ENCODE results near the gene KRTAP5-11. TPM values are rescaled to one million over a fixed set of nuclear protein-coding genes. Genes with fewer than 3 reads are reported as not detected.
"Not testable (repeated sequence)": the region's sequence is repeated elsewhere in the genome, so short reads cannot be mapped to it uniquely, and the experiment has no call there.

KRTAP5-11 gene
- total RNA-seq, 1 donor from 2014 or later = not detected

DNA sequence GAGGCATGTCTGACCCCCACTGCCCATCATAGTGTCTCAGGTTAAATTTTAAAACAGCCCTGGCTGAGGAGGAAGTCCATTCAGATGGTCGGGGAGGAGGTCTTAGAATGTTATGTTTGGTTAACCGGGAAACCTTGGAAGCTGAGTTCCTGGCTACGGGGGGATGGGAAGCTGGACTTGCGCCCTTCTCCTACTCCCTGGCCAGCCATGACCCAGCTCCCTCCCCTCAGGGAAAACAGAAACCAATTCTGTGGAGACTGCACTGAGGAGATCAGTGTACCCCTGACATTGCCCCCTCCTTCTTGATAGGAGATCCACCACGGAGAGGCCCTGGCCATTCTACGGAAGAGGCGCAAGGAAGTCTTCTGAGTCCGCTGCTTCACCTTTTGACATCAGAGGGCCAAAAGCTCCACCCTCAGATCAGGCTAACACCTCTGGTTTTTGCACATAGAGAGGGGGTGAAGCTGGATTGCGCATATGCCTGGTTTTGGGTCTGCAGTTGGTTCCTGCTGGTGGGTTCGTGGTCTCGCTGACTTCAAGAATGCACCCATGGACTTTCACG, 37.2 kb downstream of the KRTAP5-11 start:
- H3K27me3 Mint-ChIP-seq = peaks cover 26% of the 10 kb centered on the region
- peaks cover 8% of the 10 kb centered on the region for H3K9me3 Mint-ChIP-seq
- no peak overlapping the region for H3K4me3 Mint-ChIP-seq
- H3K36me3 Mint-ChIP-seq = peaks cover 3% of the 10 kb centered on the region
- DNase-seq (ENCODE audit: extremely low spot score, unreplicated experiment) = no peak
- TF ChIP-seq, protein P1, sequence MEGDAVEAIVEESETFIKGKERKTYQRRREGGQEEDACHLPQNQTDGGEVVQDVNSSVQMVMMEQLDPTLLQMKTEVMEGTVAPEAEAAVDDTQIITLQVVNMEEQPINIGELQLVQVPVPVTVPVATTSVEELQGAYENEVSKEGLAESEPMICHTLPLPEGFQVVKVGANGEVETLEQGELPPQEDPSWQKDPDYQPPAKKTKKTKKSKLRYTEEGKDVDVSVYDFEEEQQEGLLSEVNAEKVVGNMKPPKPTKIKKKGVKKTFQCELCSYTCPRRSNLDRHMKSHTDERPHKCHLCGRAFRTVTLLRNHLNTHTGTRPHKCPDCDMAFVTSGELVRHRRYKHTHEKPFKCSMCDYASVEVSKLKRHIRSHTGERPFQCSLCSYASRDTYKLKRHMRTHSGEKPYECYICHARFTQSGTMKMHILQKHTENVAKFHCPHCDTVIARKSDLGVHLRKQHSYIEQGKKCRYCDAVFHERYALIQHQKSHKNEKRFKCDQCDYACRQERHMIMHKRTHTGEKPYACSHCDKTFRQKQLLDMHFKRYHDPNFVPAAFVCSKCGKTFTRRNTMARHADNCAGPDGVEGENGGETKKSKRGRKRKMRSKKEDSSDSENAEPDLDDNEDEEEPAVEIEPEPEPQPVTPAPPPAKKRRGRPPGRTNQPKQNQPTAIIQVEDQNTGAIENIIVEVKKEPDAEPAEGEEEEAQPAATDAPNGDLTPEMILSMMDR (conservative IDR thresholded peaks at IDR 0.05) = no peak
- no peak overlapping the region for H3K27ac Mint-ChIP-seq
- peaks cover 21% of the 10 kb centered on the region for H3K4me1 Mint-ChIP-seq (ENCODE audit: unreplicated experiment)

DNA sequence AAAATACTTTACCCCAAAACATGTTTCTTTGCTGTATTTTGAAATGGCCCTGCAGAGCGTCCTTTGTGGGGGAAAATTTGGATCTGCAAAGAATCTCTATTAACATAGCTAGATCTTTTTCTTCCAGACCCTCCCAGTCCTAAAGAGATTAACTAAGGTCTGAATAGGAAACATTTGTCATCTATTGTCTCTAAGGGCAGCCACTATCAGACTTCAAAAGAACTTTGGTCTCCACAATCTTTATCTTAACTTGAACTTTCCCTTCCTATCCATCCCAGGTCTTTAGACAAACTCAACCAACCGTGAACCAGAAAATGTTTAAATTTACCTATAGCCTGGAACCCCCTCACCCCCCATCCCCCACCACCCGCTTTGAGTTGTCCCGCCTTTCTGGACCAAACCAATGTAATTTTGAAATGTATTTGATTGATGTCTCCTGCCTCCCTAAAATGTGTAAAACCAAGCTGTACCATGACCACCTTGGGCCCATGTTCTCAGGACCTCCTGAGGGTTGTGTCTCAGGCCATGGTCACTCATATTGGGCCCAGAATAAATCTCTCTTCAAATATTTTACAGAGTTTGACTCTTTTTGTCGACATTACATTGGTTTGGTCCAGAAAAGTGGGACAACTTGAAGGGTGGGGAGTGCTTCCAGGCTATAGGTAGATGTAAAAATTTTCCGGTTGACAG, 38.0 kb downstream of the KRTAP5-11 start:
- peaks cover 8% of the 10 kb centered on the region for H3K9me3 Mint-ChIP-seq
- H3K36me3 Mint-ChIP-seq = peaks cover 3% of the 10 kb centered on the region
- no peak for DNase-seq (ENCODE audit: extremely low spot score, unreplicated experiment)
- no peak overlapping the region for H3K4me3 Mint-ChIP-seq
- TF ChIP-seq, protein P1 (conservative IDR thresholded peaks at IDR 0.05) = no peak
- H3K27me3 Mint-ChIP-seq = peaks cover 26% of the 10 kb centered on the region
- peaks cover 21% of the 10 kb centered on the region for H3K4me1 Mint-ChIP-seq (ENCODE audit: unreplicated experiment)
- no peak overlapping the region for H3K27ac Mint-ChIP-seq

DNA sequence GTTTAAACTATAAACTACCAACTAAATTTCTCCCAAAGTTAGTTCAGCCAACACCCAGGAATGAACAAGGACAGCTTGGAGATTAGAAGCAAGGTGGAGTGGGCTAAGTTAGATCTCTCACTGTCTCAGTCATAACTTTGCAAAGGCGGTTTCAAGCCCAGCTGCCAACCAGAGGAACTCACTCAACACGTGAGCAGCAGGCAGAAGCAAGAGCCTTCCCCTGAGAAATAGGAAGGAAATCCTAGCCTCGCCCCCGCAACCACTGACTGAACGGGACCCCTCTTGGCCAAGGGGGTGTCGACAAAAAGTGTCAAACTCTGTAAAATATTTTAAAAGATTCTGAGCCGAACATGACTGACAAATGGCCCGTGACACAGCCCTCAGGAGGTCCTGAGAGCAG, 38.8 kb downstream of the KRTAP5-11 start:
- H3K4me3 Mint-ChIP-seq = no peak overlapping the region
- TF ChIP-seq, protein P1 (conservative IDR thresholded peaks at IDR 0.05) = no peak
- H3K27ac Mint-ChIP-seq = no peak overlapping the region
- peaks cover 24% of the 10 kb centered on the region for H3K4me1 Mint-ChIP-seq (ENCODE audit: unreplicated experiment)
- H3K9me3 Mint-ChIP-seq = peaks cover 8% of the 10 kb centered on the region
- peaks cover 18% of the 10 kb centered on the region for H3K27me3 Mint-ChIP-seq
- H3K36me3 Mint-ChIP-seq = peaks cover 3% of the 10 kb centered on the region
- no peak for DNase-seq (ENCODE audit: extremely low spot score, unreplicated experiment)

DNA sequence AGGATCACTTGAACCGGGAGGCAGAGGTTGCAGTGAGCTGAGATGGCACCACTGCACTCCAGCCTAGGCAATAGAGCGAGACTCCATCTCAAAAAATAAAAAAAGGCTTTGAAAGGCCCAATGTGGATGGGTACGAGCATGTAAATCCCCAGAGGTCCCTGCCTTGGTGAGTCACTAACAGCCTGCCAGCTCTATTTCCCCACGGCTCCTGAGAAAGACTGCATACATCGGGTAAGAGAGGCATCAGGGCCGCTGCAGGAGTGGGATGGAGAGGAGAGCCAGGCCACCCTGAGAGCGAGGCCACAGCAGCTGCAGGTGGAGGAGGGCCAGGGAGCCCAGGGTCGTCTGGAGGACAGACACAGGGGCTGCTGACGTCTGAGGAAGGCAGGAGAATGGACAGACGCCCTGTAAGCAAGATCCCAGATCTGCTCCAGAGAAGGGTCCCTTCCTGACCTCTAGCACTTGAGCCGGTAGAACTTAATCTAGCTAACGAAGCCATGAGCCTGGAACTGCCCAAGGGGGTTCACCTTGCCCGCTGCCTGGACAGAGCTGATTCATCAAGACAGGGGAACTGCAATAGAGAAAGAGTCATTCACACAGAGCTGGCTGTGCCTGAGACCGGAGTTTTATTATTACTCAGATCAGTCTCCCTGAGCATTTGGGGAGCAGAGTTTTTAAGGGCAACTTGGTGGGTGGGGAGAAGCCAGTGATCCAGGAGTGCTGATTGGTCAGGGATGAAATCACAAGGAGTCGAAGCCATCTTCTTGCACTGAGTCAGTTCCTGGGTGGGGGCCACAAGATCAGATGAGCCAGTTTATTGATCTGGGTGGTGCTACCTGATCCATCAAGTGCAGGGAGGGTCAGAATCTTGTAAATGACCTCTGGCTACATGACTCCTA, 39.5 kb downstream of the KRTAP5-11 start:
- Mint-ChIP-seq H3K4me1 (ENCODE audit: unreplicated experiment) (peaks cover 26% of the 10 kb centered on the region), H3K27me3 (peaks cover 15% of the 10 kb centered on the region), H3K4me3 (no peak overlapping the region), H3K27ac (no peak overlapping the region), H3K36me3 (peaks cover 3% of the 10 kb centered on the region), H3K9me3 (peaks cover 8% of the 10 kb centered on the region)
- TF ChIP-seq, protein P1 (conservative IDR thresholded peaks at IDR 0.05) = no peak
- DNase-seq (ENCODE audit: extremely low spot score, unreplicated experiment) = no peak

DNA sequence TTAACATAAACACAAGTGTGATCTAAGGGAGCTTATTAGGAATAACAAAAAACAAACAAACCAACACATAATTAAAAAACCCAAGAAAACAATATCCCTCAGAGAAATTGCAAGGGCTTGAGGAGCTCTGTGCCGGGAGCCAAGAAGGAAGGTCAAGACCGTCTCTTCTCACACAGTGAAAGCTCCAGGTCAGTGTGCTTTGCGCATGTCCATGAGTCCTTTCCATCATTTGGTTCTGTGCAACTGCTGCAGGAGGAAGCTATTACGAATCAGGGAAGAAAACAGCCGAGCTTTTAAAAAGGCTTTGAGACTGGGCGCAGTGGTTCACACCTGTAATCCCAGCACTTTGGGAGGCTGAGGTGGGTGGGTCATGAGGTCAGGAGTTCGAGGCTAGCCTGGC, 40.3 kb downstream of the KRTAP5-11 start:
- Mint-ChIP-seq H3K4me3 (no peak overlapping the region), H3K9me3 (peaks cover 8% of the 10 kb centered on the region), H3K36me3 (peaks cover 3% of the 10 kb centered on the region), H3K27me3 (peaks cover 10% of the 10 kb centered on the region), H3K4me1 (ENCODE audit: unreplicated experiment) (peaks cover 26% of the 10 kb centered on the region), H3K27ac (no peak overlapping the region)
- TF ChIP-seq, protein P1 (conservative IDR thresholded peaks at IDR 0.05) = no peak
- DNase-seq (ENCODE audit: extremely low spot score, unreplicated experiment) = no peak

DNA sequence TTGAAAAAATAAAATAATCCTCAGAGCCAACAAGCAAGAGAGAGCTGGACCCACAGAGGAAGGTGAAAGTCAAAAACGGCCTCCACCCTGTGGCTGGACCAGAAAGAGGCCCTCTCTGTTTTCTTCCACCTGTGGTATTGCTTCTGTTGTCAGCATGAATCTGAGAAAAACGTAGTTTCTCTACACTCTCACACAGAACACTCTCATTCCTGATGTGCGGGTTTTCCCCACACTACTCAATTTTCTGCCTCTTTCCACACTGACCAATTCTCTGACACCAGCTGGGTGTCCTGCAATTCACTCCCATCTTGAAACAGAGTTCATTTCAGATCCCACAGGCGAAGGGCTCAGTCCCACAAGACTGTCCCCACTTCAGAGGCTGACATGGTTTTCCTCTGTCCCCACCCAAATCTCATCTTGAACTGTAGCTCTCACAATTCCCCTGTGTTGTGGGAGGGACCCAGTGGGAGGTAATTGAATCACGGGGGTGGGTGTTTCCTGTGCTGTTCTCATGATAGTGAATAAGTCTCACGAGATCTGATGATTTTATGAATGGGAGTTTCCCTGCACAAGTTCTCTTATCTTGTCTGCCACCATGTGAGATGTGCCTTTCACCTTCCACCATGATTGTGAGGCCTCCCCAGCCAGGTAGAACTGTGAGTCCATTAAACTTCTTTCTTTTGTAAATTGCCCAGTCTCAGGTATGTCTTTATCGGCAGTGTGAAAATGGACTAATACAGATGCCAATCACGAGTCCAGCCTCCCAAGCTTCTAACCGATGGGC, 42.0 kb downstream of the KRTAP5-11 start:
- not testable (repeated sequence) for H3K9me3 Mint-ChIP-seq; DNase-seq (ENCODE audit: extremely low spot score, unreplicated experiment); H3K27ac Mint-ChIP-seq; H3K27me3 Mint-ChIP-seq; H3K4me3 Mint-ChIP-seq; H3K36me3 Mint-ChIP-seq
- H3K4me1 Mint-ChIP-seq (ENCODE audit: unreplicated experiment) = peaks cover 26% of the 10 kb centered on the region

DNA sequence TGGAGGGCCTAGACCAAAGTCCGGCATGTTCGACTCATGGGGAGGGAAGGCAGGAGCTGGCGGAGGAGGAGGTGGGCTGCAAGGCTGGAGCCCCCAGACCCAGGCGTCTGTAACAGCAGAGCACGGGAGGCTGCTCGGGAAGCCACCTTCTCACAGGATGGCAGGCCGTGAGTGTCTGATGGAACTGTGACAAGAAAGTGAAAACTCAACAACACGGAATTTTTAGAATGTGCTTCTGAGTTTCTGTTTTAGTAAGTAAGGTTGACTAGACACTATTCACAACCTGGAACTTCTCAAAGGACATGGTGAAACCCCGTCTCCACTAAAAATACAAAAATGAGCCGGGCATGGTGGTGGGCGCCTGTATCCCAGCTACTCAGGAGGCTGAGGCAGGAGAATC, 42.7 kb downstream of the KRTAP5-11 start:
- not testable (repeated sequence) for DNase-seq (ENCODE audit: extremely low spot score, unreplicated experiment); H3K36me3 Mint-ChIP-seq; H3K9me3 Mint-ChIP-seq; H3K27me3 Mint-ChIP-seq; H3K27ac Mint-ChIP-seq; H3K4me3 Mint-ChIP-seq
- peaks cover 26% of the 10 kb centered on the region for H3K4me1 Mint-ChIP-seq (ENCODE audit: unreplicated experiment)
